WI38 (cell line): ENCODE results near the gene DNPH1.

Experiments
- H3K4me3 ChIP-seq: 2 replicates; pipeline ENCODE4 v1.5.1; 2011; ENCODE audit warnings: low read depth, mild to moderate bottlenecking, control low read depth, low read length
- TF ChIP-seq, protein P1 (sequence below): IDR thresholded peaks from 2 replicates; pipeline ENCODE4 v1.5.1; 2012; ENCODE audit warnings: low read depth, mild to moderate bottlenecking, control low read depth, low read length

Gene DNPH1

DNA sequence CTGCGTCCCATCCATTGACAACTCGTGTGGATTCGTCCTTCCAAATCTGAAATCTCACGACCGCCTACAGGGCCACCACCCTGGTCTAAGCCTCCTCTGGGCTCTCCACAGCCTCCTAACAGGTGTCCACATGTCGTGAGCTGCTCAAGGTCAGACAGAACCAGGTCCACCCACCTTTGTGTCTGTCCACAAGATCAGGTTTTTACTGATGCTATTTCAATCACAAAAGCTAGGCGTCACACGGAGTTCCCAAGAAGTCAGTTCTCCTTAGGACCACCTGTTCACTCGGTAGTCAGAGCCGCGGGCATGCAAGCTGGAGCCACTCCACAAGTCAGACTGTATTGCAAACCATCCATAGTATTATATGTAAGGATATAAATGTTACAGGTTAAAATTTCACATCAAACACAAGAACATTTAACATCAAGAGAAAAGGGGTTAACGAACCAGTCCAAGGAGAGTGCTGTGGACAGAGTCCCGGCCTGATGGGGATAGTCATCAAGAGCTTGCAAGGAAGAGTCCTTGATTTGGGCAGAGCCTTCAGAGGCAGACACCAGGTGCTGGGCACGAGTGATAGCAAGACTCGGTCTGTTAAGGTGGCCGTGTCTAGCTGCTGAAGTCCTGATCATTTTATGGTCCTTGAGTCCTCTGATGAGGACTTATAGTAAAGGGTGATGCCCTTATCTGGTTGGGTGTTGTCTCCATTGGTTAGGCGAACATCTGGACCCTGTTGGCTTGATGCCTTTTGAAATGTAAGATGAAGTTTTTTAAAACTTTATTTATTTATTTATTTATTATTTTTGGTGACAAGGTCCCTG is 731 bp upstream of the DNPH1 start:
- TF ChIP-seq, protein P1, sequence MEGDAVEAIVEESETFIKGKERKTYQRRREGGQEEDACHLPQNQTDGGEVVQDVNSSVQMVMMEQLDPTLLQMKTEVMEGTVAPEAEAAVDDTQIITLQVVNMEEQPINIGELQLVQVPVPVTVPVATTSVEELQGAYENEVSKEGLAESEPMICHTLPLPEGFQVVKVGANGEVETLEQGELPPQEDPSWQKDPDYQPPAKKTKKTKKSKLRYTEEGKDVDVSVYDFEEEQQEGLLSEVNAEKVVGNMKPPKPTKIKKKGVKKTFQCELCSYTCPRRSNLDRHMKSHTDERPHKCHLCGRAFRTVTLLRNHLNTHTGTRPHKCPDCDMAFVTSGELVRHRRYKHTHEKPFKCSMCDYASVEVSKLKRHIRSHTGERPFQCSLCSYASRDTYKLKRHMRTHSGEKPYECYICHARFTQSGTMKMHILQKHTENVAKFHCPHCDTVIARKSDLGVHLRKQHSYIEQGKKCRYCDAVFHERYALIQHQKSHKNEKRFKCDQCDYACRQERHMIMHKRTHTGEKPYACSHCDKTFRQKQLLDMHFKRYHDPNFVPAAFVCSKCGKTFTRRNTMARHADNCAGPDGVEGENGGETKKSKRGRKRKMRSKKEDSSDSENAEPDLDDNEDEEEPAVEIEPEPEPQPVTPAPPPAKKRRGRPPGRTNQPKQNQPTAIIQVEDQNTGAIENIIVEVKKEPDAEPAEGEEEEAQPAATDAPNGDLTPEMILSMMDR: no peak
- no peak overlapping the region for H3K4me3 ChIP-seq

DNA sequence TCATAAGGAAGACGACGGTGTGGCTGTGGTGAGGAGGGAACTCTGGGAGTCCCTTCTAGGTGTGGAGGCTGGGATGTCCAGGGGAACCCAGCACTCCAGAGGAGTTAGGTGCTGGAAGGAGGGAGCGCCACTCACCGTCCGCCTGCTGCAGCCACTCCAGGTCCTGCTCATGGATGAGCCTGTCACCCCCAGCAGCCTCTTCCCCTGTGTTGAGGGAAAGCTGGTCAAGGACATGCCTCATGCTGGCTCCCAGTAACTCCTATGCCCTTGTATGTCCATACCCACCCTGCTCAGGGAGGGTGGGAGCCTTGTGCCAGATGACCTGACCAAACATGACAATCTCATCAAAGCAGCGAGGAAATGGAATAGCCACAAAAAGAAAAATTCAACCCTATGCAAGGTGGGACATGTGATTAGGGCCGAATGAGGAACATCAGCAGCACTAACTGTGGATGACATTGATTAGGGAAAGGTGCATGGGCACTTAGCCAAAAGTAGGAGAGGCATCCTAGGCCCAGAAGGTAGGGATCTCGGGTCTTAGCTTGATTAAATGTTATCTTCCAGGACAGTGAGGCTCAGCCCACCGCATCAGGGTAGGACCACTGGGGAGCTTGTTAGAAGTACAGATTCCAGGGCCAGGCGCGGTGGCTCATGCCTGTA is 3.0 kb downstream of the DNPH1 start:
- TF ChIP-seq, protein P1: no peak
- no peak overlapping the region for H3K4me3 ChIP-seq

DNA sequence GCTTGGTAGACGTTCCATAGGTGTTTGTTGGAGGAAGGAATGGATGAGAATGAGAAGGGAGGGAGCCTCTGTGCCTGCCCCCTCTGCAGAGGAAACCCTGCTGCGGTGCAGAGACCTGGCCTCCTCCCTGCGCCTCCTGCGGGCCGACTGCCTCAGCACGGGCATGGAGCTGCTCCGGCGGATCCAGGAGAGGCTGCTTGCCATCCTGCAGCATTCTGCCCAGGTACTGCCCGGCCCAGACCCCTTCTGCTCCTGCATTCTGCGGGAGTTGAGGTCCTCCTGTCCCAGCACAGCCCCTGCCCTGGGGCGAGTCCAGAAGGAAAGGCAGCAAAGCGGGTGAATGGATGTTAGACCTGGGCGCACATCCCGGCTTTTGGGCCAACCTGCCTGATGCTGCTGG is 6.1 kb downstream of the DNPH1 start:
- H3K4me3 ChIP-seq: no peak overlapping the region
- TF ChIP-seq, protein P1: no peak

DNA sequence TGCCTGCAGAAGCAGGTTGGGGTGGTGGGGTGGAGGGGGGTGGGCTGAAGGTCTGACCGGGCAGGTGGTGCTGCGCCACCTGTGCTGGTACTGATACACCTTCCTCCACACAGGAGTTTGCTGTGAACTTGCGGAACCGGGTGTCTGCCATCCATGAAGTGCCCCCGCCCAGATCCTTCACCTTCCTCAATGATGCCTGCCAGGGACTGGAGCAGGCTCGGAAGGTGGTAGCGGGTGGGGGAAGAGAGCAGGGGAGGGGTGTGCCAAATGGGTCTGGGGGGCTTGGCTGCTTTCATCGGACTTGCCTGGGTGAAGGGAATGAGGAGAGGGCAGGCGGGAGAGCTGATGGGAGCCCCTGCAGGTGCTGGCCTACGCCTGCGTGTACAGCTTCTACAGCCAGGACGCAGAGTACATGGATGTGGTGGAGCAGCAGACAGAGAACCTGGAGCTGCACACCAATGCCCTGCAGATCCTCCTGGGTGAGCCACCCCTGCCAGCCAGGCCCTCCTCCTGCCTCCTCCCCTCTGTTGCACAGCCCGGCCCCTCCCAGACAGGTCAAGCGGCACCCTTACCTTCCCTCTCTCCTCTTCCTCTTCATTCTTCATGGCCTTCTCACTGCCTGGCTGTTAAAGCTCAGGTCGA is 6.7 kb downstream of the DNPH1 start:
- TF ChIP-seq, protein P1: no peak

DNA sequence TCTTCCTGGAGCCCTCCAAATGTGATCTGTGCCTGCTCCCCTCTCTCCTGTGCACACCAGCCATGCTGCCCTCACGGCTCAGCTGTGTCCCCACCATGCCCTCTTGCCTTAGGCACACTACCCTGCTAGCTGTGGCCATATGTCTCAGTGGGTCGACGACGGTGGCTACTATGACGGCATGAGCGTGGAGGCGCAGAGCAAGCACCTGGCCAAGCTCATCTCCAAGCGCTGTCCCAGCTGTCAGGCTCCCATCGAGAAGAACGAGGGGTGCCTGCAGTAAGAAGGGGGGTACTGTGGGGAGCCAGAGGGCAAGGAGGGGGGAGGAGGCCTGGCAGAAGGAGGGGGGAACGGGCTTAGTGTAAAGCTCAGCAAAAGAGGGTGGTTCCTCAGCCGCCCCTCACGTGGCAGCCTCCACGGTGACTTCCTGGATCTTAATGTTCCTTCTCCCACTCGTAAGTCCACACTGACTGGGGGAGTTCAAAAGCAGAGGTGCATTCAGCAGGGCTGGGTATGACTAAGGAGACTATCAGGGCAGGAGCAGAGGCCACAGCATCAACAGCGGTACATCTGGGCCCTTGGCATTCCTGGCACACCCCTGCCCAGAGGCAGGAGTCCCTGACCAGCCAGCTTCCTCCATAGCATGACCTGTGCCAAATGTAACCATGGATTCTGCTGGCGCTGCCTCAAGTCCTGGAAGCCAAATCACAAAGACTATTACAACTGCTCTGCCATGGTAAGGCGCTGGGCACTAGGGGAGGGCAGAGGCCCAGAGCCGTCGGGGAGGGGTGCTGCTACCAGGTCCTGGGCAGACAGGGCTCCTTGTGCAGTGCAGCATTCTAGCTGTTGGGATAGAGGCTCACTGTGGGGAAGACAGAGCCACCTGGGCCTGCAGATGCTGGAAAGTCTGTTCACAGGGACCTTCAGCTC is 8.0 kb downstream of the DNPH1 start:
- TF ChIP-seq, protein P1: no peak
- H3K4me3 ChIP-seq: no peak overlapping the region

More for the DNA sequence above, 6.7 kb downstream of the DNPH1 start:
- H3K4me3 ChIP-seq: no peak overlapping the region

DNA sequence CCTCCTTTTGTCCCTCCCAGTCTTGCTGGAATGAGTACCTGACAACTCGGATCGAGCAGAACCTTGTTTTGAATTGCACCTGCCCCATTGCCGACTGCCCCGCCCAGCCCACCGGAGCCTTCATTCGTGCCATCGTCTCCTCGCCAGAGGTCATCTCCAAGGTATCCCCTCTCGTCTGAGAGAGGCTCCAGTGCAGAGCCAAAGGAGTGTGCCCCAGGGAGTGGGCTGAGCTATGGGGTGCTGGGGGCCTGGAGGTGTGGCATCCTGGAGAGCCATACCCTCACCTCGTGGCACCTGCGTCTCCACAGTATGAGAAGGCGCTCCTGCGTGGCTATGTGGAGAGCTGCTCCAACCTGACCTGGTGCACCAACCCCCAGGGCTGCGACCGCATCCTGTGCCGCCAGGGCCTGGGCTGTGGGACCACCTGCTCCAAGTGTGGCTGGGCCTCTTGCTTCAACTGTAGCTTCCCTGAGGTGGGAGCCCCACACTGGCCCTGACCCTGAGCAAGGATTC is 8.8 kb downstream of the DNPH1 start:
- TF ChIP-seq, protein P1: no peak
- no peak overlapping the region for H3K4me3 ChIP-seq
